Left colon (tissue), 2 donors: ENCODE results near the gene GRB2. TPM values are rescaled to one million over a fixed set of nuclear protein-coding genes. Genes with fewer than 3 reads are reported as not detected.

ENCODE experiments used
- ATAC-seq: fragments of 200-7000 bp; cut with Tn5 transposase; one replicate; pipeline ENCODE4 v1.9.1; 2020; ENCODE audit warnings: mild to moderate bottlenecking, moderate library complexity
- DNase-seq, 2 donors: peaks; one replicate each; pipeline ENCODE4 v3.0.0-alpha.2; 2020
- intact Hi-C, 2 donors: fragments of 100-400 bp; cut with DNase I in 1 of 2; cut with micrococcal nuclease in 1 of 2; formaldehyde crosslinking; loops; one replicate each; pipeline versions ENCODE4 v1.11.2 to v1.14.0; 2022; cut with DNase I, micrococcal nuclease
- total RNA-seq, 2 donors: library from RNA; stranded (reverse); fragmentation: NEBNext Ultra II Directional; extraction: Animal tissue kit (Norgen Biotek cat#: 25700); gene quantifications; one replicate each; pipeline ENCODE4 v1.2.1, GENCODE V29; 2021
- donor health status: DM: no; HTN: no; CAD: no.
- donor health status: DM: yes; HTN: yes; CAD: no.

The GRB2 gene
- total RNA-seq, 2 donors from 2014 or later, result 112 to 117 TPM

DNA sequence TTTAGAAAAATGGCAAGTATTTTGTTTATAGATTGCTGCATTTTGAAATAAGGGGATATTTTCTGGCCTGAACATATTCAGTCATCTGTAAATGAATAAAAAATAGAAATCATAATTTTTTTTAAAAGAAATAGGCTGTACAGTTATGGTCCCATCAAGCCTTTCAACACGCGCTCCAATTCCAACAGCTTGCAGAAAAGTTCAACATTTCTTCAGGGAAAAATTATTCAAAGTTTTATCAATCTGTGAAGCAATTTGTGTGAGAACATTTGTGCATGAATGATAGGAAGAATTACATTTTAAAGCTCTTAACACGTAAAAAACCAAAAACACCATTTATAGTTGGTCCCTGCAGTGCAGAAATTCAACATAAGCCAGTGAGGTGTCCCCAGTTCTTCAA, 65.5 kb downstream of the GRB2 start:
- ATAC-seq (no peak), DNase-seq (no peak)
- intact Hi-C loops, result no loop called here

DNA sequence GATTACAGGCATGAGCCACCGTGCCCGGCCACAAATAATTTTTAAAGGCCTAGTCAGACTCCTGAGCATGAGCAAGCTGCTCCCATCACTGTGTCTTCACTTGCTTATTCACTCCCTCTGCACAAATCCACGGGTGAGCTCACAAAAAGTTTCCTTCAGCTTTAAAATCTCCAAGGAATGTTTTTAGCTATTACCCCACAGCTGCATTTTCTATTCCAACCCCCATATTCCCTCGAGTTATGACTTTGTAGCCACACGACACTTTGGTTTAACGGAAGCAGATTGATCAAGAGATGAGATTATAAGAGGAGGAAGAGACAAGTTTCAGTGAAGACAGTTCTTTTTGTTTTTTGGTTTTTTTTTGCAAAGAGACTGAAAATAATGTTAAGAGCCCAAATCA, 67.1 kb downstream of the GRB2 start:
- DNase-seq (peak in 1 of 2 donors; percentile 5), ATAC-seq (no peak)
- intact Hi-C loops, result no loop called here

DNA sequence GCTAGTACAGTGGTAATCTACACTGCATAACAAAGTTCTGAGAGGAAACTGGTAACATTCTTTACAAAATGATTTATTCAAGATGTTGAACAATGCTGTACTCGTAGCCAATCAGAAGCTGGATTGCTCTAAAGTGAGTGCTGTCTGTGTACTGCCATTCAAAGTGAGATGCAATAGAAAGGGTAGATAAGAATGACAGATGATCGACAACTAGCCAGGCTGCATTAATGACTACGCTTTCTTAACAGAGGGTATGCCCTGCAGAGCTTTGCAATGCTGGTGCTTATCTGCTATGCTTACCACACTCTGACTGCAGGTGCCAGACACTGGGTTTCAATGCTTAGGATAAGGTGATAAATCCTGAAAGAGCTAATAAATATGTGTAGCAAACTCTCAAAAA, 70.2 kb downstream of the GRB2 start:
- intact Hi-C loops, result no loop called here
- no peak for ATAC-seq
- DNase-seq, result peak in 1 of 2 donors; percentile 4

DNA sequence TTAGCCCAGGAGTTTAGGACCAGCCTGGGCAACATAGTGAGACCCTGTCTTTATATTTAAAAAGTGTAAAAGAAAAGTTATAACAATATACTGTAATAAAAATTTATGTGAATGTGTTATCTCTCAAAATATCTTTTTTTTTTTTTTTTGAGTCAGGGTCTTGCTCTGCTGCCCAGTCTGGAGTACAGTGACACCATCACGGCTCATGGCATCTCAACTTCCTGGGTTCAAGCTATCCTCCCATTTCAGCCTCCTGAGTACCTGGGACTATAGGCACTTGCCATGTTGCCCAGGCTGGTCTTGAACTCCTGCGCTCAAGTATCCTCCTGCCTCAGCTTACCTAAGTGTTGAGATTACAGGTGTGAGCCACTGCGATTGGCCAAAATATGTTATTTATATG, 70.8 kb downstream of the GRB2 start:
- peak in 1 of 2 donors; percentile 14 for DNase-seq
- intact Hi-C loops, result no loop called here
- ATAC-seq, result no peak

DNA sequence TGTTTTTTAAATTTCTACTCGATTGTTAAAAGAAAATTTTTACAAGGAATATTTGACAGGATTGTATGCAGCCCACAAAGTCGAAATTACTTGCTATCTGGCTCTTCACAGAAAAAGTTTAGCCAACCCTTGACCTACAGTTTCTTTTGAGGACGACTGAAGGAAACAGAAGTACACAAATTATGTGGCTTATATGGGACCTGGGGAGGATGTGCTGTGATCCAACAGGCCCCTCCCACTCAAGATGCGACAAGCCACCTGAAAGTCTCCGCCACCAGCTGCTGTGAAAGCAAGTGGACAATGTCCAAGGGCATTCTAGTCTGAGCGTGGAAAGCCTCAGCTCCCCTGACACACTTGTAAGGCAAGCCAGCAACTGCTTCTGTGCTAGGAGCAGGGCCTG, 73.8 kb downstream of the GRB2 start:
- no peak for DNase-seq

DNA sequence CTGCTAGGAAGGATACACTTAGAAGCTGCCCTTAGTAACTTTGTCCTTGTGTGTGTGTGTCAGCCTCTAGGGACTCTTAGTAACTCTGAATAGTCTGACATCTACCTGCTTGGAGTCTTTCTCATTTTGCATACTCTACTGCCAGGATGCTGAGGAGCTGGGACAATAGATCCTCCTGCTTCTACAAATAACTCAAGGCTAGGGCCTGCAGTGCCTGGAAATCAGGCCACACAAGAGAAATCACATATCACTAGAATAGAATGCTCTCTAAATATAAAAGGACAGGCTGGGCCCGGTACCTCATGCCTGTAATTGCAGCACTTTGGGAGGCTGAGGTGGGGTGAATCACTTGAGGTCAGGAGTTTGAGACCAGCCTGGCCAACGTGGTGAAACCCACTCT, 77.7 kb downstream of the GRB2 start:
- intact Hi-C loops, result loop anchor here in 1 of 2 donors (10.0 kb wide), 1 partner anchor 77 kb away; the partner anchor contains the start of gene GRB2
- DNase-seq (no peak), ATAC-seq (no peak)

More for the DNA sequence above, 73.8 kb downstream of the GRB2 start:
- ATAC-seq, result no peak
- intact Hi-C loops, result no loop called here

DNA sequence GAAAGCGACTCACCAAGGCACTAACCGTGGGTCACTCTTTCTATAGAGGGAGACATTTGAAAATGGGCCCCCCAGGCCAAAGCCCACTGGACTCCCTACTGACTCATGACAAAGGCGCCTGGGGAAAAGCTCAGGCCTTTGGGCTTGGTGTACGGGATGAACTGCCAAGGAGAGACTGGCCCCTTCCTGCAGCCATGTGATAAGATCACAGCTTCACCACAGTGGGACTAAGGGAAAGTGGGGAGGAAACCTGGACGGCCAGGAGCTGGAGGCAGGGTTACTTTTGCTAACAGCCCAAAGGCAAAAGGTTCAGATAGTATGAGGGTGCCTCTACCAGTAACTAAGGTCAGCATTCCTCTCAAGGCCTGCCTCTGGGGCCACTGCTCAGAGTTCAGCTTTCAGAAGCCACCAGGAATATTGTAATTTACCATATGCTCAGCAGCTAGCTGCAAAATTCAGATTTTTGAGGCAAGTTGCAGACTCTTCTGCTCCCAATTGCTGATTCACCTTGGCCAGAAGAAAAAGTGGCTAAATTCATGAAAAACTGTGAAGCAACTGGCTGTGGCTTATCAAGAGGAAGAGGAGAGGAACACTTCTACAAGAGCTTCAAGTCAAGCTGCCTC, 79.1 kb downstream of the GRB2 start:
- intact Hi-C loops, result loop anchor here in 1 of 2 donors (10.0 kb wide), 1 partner anchor 78 kb away; the partner anchor contains the start of gene GRB2
- DNase-seq (no peak), ATAC-seq (no peak)

DNA sequence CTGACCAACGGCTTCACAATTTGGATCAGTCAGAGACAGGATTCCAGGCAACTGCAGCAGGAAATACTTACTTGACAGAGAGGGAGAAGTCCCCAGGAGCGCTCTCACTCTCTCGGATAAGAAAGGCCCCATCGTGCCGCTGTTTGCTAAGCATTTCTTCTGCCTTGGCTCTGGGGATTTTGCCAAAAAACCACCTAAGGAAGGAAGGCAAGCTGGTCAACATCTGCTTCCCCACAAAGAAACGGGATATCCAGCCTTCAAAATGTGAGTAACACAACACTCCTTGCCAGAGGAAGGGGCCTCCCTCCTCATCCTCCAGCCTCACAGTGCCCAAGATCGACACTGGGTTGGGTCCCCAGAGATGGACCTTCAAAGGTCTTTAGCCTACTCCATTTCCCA, 79.7 kb downstream of the GRB2 start:
- intact Hi-C loops, result loop anchor here in 1 of 2 donors (10.0 kb wide), 1 partner anchor 79 kb away; the partner anchor contains the start of gene GRB2
- ATAC-seq (no peak), DNase-seq (no peak)

DNA sequence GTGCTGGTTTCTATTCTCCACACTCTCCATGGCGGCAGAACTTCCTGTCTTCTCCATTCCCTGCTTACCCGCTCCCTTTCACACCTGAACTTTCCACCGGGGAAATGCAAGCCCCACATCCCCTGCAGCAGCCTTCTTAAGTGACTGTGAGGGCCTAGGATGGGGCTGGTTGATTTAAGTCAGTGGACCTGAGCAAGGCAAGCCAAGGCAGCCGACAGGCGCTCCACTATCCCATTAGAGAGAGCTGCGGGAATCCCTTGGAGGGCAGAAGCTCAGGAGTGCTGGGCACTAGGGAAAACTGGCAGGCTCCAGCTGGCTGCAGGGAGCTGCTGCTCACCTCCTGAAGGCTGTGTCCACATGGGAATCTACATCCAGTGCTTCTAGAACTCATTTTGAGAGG, 80.1 kb downstream of the GRB2 start:
- ATAC-seq (no peak), DNase-seq (peak in 1 of 2 donors; percentile 10)
- intact Hi-C loops, result loop anchor here in 1 of 2 donors (10.0 kb wide), 1 partner anchor 79 kb away; the partner anchor contains the start of gene GRB2

DNA sequence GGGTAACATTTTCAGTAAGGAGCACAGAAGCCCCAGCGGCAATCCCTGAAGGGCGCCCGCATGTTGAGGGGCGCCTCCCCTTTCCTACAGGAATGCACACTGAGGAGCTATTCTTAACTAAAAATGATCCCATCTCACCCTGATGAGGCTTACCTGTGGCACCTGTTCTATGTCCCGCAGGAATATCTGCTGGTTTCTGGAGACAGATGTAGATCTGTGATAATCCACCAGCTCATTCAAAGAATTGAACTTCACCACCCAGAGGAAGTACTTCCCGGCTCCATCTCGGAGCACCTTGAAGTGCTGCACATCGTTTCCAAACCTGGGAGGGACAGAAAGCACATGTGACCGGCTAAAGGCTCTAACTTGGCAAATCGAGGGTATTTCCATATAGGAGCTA, 84.0 kb downstream of the GRB2 start:
- intact Hi-C loops, result loop anchor here in 1 of 2 donors (10.0 kb wide), 1 partner anchor 83 kb away; the partner anchor contains the start of gene GRB2
- DNase-seq (no peak), ATAC-seq (no peak)

DNA sequence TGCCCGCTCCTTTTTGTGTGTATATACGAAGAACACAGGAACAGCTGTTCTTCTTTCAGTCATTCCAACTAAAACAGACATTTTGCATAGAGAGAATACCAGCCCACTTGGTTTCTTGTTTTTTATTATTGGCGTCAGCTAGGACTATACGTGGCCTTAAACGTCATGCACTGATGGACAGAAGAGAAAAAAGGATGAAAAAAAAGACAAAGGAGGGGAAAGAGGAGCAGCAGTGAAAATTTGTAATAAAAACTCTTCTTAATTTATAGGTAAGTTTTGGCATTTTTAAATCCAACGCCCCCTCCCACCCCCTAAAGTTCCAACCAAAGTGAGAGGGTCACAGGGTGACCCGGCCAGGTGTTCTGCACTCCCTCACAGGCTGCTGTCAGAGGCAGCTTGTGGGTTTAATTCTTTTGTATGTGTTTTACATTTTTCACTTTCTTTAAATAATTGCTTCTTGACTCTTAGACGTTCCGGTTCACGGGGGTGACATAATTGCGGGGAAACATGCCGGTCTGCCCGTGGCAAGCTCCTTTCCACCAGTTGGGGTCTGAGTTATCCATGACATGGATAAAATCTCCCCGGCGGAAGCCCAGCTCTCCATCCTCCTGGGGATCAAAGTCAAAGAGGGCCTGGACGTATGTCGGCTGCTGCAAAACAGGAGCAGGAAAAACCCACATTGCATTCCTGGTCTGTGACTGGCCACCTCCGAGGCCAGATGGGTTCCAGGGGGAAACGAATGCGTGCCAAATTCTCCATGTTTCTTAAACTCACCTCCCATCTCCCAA, 85.4 kb downstream of the GRB2 start:
- no peak for ATAC-seq
- intact Hi-C loops, result loop anchor here in 1 of 2 donors (10.0 kb wide), 1 partner anchor 85 kb away; the partner anchor contains the start of gene GRB2

DNA sequence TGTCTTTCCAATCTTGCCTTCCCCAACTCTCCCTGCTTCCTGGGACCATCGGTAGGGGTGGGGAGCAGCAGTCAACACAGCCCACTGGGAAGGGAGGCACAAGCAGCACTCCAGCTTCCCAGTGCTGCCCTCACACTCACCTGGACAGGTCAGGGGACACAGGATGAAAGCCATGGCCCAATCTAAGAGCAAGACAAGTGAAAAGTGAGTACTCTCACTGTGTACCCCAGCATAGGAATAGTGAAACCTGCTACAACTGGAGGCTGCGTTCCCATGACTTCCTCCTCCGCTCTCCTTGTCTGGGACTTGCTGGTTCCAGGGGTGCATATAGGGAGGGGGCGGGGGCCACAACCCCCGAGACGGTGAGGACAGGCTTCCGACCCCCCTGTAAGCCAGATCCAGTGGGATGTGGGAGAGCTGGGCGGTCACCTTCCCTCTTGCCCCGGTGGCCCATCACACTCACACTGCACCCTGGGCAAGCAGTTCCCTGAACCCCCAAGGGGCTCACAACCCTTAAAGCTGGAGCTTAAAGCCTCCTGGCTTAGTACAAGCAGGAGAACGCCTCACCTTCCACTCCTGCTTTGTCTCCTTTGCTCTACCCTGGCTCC, 86.8 kb downstream of the GRB2 start:
- intact Hi-C loops, result no loop called here
- DNase-seq (no peak), ATAC-seq (no peak)

More for the DNA sequence above, 85.4 kb downstream of the GRB2 start:
- no peak for DNase-seq

DNA sequence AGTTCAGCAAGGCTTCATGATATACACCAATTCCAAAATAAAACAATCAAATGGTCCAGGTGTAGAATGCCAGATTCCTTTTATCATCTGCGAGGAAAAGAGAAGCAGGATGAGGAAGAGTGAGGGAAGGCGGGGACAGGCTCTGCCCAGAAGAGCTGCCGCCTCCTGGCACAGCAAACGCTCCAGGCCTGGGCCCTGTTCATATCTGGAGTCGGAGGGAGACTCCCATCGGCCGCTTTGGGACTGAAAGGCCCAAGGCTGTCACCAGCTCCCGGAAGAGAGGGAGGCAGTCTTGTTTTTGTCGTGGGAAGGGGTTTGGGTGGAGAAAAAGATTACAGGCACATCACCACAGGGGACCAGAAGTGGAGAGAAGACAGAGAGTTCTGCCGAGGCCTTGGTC, 87.3 kb downstream of the GRB2 start:
- DNase-seq, result no peak
- intact Hi-C loops, result no loop called here
- no peak for ATAC-seq

DNA sequence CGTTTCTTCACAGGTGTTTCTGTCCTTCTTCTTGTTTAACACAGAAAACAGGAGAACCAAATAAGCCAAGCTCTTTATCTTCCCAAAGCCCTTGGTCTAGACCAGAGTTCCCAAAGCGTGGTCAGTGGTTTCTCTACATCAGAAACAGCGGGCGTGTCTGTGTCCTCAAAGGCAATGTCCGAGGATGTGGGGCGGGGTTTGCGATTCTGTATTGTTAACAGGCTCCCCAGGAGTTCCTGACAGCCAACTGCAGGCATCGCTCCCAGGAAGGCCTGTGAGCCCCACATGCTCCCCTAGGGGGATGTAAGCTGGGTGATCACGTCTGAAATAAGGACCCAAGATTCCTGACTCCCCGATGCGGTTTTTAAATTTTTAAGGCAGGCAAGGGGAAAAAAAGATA, 87.8 kb downstream of the GRB2 start:
- intact Hi-C loops, result no loop called here
- peak; percentile 41 for ATAC-seq
- peak; percentile 45 to 57 for DNase-seq

DNA sequence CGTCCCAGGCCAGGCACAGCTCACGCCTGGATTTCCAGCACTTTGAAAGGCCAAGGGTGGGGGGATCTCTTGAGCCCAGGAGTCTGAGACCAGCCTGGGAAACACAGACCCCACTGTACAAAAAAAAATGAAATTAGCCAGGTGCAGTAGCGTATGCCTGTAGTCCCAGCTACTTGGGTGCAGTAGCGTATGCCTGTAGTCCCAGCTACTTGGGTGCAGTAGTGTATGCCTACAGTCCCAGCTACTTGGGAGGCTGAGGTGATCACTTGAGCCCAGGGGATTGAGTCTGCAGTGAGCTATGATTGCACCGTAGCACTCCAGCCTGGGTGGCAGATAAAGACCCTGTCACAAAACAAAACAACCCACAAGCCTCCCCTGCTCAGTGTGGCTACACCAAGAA, 89.2 kb downstream of the GRB2 start:
- no peak for DNase-seq
- intact Hi-C loops, result no loop called here
- ATAC-seq, result no peak

DNA sequence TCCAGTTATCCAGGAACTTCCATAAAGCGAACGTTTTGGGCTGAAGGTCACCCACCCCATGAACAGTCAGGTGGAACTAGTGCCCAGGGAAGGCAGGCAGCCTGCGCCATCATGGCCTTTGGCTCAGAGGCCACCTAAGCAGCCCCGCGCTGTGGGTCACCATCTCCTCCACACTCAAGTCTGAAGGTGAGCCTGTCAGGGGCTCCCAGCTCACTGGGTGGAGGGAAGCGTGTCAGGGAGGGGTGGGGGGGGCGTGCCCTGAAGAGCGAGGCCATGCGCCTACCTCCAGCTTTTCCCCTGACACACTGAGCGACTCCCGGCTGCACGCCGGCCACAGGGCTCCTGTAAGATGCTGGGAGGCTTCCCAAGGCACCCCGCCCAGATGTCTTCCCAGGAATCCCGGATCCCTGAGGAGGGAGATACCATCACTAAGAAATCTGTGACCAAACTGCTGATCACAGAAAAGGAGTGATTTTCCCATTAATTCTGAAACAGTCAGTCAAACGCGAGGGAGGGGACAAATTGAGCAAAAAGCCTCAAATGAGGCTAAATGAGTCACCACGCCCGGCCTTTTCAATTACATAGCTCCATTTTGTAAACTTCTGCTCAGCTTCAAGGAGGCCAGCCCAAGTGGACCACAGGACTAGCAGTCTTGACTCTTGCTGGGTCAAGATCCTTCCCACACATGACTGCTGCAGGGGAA, 89.8 kb downstream of the GRB2 start:
- ATAC-seq, result no peak
- no peak for DNase-seq
- intact Hi-C loops, result no loop called here

DNA sequence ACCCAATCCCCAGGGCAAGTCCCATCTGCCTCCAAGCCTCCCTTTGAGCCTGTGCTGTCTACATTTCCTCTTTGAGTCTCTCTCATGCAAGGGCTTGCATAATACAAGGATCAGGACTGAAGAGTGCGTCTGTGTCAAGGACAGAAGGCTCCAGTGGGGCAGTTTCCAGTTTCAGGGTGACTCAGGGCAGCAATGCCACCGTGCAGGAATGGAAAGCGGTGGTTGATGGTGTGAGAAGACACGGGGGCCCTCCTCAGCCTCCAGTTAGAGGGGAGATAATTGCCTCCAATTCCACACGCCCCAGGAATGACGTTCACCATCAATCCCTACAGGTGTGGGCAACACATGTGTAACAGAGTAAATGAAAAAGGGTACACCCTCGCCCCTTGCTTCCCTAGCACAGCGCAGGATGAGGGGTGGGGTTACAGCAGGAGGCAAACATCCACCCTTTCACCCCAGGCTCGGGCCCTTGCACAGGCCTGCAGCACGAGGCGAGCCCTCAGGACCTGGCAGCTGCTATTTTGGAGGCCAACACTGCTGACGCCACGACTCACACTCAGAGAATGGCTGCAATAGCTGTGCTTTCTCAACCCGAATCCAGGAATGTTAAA, 91.4 kb downstream of the GRB2 start:
- ATAC-seq (no peak), DNase-seq (peak in 1 of 2 donors; percentile 25)
- intact Hi-C loops, result no loop called here

DNA sequence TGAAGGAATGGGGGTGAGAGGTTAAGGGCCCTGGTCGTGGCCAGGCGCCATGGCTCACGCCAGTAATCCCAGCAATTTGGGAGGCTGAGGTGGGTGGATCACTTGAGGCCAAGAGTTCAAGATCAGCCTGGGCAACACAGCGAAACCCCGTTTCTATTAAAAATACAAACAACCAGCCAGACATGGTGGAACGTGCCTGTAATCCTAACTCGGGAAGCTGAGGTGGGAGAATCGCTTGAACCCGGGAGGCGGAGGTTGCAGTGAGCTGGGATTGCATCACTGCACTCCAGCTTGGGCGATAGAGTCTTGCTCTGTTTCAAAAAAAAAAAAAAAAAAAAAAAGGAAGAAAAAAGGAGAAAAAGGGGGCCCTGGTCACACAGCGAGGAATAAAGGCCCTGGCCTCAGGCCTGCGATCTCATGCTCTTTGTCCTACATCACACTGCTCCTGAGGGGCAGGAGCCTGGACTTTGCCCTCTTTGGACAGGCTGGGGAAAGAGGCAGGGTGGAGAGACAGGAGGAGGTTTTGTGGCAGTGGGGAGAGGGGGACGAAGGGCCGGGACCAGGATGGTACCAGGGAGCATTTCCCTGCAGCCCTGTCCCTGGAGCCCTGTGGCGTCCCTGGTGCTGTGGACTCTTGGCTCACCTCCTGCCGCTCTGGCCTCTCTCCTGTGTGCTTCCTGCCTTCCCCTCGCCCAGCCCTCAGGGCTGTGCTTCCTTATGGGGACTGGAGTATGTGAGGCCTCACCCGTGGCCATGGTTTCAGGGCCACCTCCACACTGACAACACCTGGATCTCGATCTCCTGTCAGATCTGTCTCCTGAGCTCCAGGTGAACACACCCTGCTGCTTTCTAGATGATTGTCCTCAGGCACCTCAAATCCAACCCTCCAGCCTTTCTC, 96.5 kb downstream of the GRB2 start:
- peak; percentile 75 to 80 for DNase-seq
- intact Hi-C loops, result no loop called here
- peak; percentile 93 for ATAC-seq
